ENCODE measurements around the gene GCN1. TPM values are rescaled to one million over a fixed set of nuclear protein-coding genes. Genes with fewer than 3 reads are reported as not detected.

GCN1 gene
- total RNA-seq, 2 experiments from 2014 or later: 217 to 343 TPM

- BruUV-seq (replicated peaks): no TSS peak
- Histone ChIP-seq H3K79me2 (ENCODE audit: insufficient read depth, low read depth, low read length) (peaks cover 86% of the 10 kb centered on the region), H3K9me3 (ENCODE audit: low read length) (no peaks in the 10 kb centered on the region), H3K4me1 (ENCODE audit: insufficient read depth, low read length, poor library complexity, severe bottlenecking) (peaks cover 47% of the 10 kb centered on the region), H3K4me2 (ENCODE audit: low read length) (peak overlapping the region; percentile 92), H3K4me3 (ENCODE audit: low read depth, low read length, poor library complexity, severe bottlenecking) (peak overlapping the region; percentile 63), H3K36me3 (ENCODE audit: insufficient read depth, low read length) (peaks cover 67% of the 10 kb centered on the region), H3K27ac (ENCODE audit: low read depth, low read length, poor library complexity, severe bottlenecking) (peak overlapping the region; percentile 95), H4K20me1 (ENCODE audit: insufficient read depth, low read length) (no peaks in the 10 kb centered on the region), H2AFZ (ENCODE audit: low read length) (no peak overlapping the region), H3K9me2 (ENCODE audit: insufficient read depth, low read length) (no peaks in the 10 kb centered on the region)
- ChIA-PET CTCF (ENCODE audit: unreplicated experiment) (interaction anchor here (0.6 to 1.5 kb wide), 2 partner anchors 13 to 36 kb away, joined by 3 to 4 read pairs; no protein-coding TSS in a partner anchor), POLR2A (interaction anchor here (0.7 to 5.9 kb wide), 15 partner anchors 10 to 101 kb away, joined by 3 to 73 read pairs (median 6); partner anchors contain the start of genes RAB35, RNU4-2 and RPLP0)
- TF ChIP-seq EZH2phosphoT487 (IDR thresholded peaks at IDR 0.05; ENCODE audit: borderline replicate concordance, low read depth, low read length): no peak
- TF ChIP-seq CTCF (conservative IDR thresholded peaks at IDR 0.05; ENCODE audit: low read length): no peak
- peak; percentile 87 for DNase-seq (ENCODE audit: low spot score)
- intact Hi-C loops (cut with micrococcal nuclease; ENCODE audit: unreplicated experiment): loop anchor here (1.0 to 5.0 kb wide), 2 partner anchors 25 to 69 kb away; no protein-coding TSS in a partner anchor
These were observed 3.5 kb downstream of the GCN1 start for GRCh38 chr12:120190985-120191480.

GRCh38 chr12:120190386-120190785 is 4.1 kb downstream of the GCN1 start:
- H3K4me3 ChIP-seq (ENCODE audit: low read depth, low read length, poor library complexity, severe bottlenecking): peak overlapping the region; percentile 63
- H3K36me3 ChIP-seq (ENCODE audit: insufficient read depth, low read length): peaks cover 68% of the 10 kb centered on the region
- peak overlapping the region; percentile 92 for H3K4me2 ChIP-seq (ENCODE audit: low read length)
- BruUV-seq (replicated peaks): no TSS peak
- H3K27ac ChIP-seq (ENCODE audit: low read depth, low read length, poor library complexity, severe bottlenecking): peak overlapping the region; percentile 95
- TF ChIP-seq EZH2phosphoT487 (IDR thresholded peaks at IDR 0.05; ENCODE audit: borderline replicate concordance, low read depth, low read length): no peak
- no peak for TF ChIP-seq CTCF (conservative IDR thresholded peaks at IDR 0.05; ENCODE audit: low read length)
- peaks cover 40% of the 10 kb centered on the region for H3K4me1 ChIP-seq (ENCODE audit: insufficient read depth, low read length, poor library complexity, severe bottlenecking)
- H2AFZ ChIP-seq (ENCODE audit: low read length): no peak overlapping the region
- H3K9me3 ChIP-seq (ENCODE audit: low read length): no peaks in the 10 kb centered on the region
- intact Hi-C loops (cut with micrococcal nuclease; ENCODE audit: unreplicated experiment): loop anchor here (5.0 kb wide), 1 partner anchor 68 kb away; no protein-coding TSS in a partner anchor
- DNase-seq (ENCODE audit: low spot score): no peak
- CTCF ChIA-PET (ENCODE audit: unreplicated experiment): interaction anchor here (1.1 to 1.5 kb wide), 2 partner anchors 14 to 23 kb away, joined by 3 to 4 read pairs; no protein-coding TSS in a partner anchor
- H3K9me2 ChIP-seq (ENCODE audit: insufficient read depth, low read length): no peaks in the 10 kb centered on the region
- no peaks in the 10 kb centered on the region for H4K20me1 ChIP-seq (ENCODE audit: insufficient read depth, low read length)
- POLR2A ChIA-PET: interaction anchor here (0.7 to 5.9 kb wide), 11 partner anchors 11 to 133 kb away, joined by 3 to 73 read pairs (median 6); partner anchors contain the start of genes RAB35 and RPLP0
- H3K79me2 ChIP-seq (ENCODE audit: insufficient read depth, low read depth, low read length): peaks cover 88% of the 10 kb centered on the region

DNA sequence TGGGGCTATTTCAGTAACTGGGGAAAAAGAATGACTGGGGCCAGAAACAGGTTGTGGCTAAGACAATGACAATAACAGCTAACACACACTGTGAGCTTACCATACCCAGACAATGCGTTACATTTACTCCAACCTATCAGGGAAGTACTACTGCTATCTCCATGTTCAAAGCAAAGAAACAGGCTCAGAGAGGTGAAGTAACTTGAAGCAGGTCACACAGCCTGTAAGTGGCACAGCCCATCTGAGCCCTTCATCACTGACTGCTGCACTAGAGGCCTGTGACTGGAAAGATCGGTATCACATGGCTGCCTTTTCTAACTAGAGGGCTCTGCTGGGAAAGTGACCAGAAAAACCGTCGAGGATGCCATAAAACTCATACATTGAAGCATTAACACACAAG is 7.9 kb downstream of the GCN1 start:
- no peak for TF ChIP-seq CTCF (conservative IDR thresholded peaks at IDR 0.05; ENCODE audit: low read length)
- TF ChIP-seq EZH2phosphoT487 (IDR thresholded peaks at IDR 0.05; ENCODE audit: borderline replicate concordance, low read depth, low read length): no peak
- H3K9me2 ChIP-seq (ENCODE audit: insufficient read depth, low read length): no peaks in the 10 kb centered on the region
- no peak overlapping the region for H3K4me3 ChIP-seq (ENCODE audit: low read depth, low read length, poor library complexity, severe bottlenecking)
- intact Hi-C loops (cut with micrococcal nuclease; ENCODE audit: unreplicated experiment): no loop called here
- H3K36me3 ChIP-seq (ENCODE audit: insufficient read depth, low read length): peaks cover 93% of the 10 kb centered on the region
- no peak for DNase-seq (ENCODE audit: low spot score)
- ChIA-PET CTCF (ENCODE audit: unreplicated experiment) (no interaction called here), POLR2A (interaction anchor here (0.9 to 5.9 kb wide), 2 partner anchors 15 to 41 kb away, joined by 3 to 73 read pairs; partner anchors contain the start of gene RPLP0)
- no peak overlapping the region for H2AFZ ChIP-seq (ENCODE audit: low read length)
- no peaks in the 10 kb centered on the region for H4K20me1 ChIP-seq (ENCODE audit: insufficient read depth, low read length)
- BruUV-seq (replicated peaks): no TSS peak
- H3K79me2 ChIP-seq (ENCODE audit: insufficient read depth, low read depth, low read length): peaks cover 64% of the 10 kb centered on the region
- peaks cover 16% of the 10 kb centered on the region for H3K4me1 ChIP-seq (ENCODE audit: insufficient read depth, low read length, poor library complexity, severe bottlenecking)
- H3K9me3 ChIP-seq (ENCODE audit: low read length): no peaks in the 10 kb centered on the region
- no peak overlapping the region for H3K27ac ChIP-seq (ENCODE audit: low read depth, low read length, poor library complexity, severe bottlenecking)
- H3K4me2 ChIP-seq (ENCODE audit: low read length): no peak overlapping the region

Measured in OCI-LY7 (cell line).